LNCaP clone FGC (cell line): Measurements from ENCODE around the gene ZNF319.

Source experiments
- DNase-seq: peaks from one replicate; pipeline ENCODE4 v3.0.0-alpha.2; 2011; ENCODE audit warnings: low read depth
- H3K4me3 ChIP-seq: 2 replicates; pipeline ENCODE4 v1.5.1; 2011; ENCODE audit warnings: mild to moderate bottlenecking, low read depth, low read length, control low read depth
- TF ChIP-seq, protein P1 (sequence below): IDR thresholded peaks from 2 replicates; pipeline ENCODE4 v1.5.1; 2012; ENCODE audit warnings: mild to moderate bottlenecking; ENCODE audit not compliant: control insufficient read depth, insufficient read depth; ENCODE audit errors: extremely low read depth

Gene ZNF319

DNA sequence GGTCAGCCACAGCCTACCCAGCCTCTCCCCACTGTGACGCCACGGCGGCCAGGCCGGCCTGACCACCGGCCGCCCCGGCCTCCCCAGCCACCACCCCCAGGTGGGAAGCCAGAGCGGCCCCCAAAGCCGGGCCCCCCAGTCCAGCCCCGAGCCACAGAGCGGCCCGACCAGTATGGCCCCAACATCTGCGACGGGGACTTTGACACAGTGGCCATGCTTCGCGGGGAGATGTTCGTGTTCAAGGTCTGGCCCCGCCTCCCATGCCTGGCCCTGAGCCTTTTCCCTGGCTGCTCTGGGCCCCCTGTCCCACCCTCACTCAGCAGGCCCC is 41.1 kb upstream of the ZNF319 start:
- TF ChIP-seq, protein P1, sequence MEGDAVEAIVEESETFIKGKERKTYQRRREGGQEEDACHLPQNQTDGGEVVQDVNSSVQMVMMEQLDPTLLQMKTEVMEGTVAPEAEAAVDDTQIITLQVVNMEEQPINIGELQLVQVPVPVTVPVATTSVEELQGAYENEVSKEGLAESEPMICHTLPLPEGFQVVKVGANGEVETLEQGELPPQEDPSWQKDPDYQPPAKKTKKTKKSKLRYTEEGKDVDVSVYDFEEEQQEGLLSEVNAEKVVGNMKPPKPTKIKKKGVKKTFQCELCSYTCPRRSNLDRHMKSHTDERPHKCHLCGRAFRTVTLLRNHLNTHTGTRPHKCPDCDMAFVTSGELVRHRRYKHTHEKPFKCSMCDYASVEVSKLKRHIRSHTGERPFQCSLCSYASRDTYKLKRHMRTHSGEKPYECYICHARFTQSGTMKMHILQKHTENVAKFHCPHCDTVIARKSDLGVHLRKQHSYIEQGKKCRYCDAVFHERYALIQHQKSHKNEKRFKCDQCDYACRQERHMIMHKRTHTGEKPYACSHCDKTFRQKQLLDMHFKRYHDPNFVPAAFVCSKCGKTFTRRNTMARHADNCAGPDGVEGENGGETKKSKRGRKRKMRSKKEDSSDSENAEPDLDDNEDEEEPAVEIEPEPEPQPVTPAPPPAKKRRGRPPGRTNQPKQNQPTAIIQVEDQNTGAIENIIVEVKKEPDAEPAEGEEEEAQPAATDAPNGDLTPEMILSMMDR: no peak
- no peak for DNase-seq
- H3K4me3 ChIP-seq: no peak overlapping the region

DNA sequence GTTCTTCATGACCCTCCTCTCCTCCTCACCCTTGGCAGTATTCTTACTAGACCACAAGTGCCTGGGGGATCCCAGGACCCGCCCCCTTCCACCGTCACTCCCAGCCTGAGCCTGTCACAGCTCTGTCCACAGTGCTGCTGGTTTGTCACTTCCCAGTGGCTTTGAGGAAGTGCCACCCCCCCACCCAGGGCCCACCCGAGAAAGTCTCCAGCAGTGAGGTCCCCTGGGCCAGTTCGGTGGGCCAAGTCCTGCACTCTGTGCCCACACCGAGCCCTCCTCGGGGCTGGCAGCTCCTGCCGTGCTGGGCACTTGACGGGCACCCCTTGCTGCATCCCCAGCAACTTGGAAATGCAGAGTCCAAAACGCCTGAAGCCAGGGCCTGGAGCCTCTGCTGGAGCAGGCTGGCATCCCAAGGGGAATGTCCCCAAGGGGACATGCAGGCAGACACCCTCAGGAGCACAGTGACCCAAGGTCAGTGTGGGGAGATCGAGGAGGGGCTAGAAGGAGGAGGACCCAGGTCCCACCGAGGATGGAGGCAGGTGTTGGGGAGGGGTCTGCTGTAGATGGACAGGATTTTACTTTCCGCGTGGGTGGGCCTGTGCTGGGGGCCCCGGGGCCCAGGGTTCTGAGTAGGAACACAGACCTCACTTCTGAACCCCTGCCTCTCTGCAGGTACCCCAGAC is 40.6 kb upstream of the ZNF319 start:
- no peak for DNase-seq
- TF ChIP-seq, protein P1: no peak

DNA sequence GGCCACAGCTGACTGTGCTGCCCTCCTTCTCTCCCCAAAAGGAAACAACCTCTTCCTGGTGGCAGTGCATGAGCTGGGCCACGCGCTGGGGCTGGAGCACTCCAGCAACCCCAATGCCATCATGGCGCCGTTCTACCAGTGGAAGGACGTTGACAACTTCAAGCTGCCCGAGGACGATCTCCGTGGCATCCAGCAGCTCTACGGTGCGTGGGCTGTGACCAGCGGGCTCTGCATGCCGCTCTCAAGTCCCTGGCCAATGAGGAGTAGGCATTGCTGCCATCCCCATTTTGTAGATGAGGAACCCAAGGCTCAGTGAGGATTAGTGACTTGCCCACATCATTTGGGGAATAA is 40.0 kb upstream of the ZNF319 start:
- DNase-seq: no peak
- TF ChIP-seq, protein P1: no peak

More for the DNA sequence above, 40.6 kb upstream of the ZNF319 start:
- no peak overlapping the region for H3K4me3 ChIP-seq

DNA sequence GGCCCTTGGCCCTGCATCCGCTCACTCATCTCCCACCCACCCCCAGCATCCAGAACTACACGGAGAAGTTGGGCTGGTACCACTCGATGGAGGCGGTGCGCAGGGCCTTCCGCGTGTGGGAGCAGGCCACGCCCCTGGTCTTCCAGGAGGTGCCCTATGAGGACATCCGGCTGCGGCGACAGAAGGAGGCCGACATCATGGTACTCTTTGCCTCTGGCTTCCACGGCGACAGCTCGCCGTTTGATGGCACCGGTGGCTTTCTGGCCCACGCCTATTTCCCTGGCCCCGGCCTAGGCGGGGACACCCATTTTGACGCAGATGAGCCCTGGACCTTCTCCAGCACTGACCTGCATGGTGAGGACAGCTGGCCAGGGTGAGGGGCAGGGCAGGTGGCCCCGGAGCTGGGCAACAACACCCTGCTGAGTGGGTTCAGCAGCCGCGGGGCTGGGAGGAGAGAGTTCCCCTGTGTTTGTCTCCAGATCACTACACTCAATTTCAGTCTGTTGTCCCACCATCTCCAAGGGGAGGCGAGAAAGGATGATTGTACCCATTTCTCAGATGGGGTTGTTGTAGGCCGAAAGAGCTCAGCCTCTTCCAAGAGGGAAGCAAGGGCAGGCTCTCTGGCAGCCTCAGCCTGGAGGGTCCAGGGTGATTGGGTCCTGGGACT is 39.5 kb upstream of the ZNF319 start:
- TF ChIP-seq, protein P1: no peak
- H3K4me3 ChIP-seq: no peak overlapping the region
- DNase-seq: no peak

More for the DNA sequence above, 40.0 kb upstream of the ZNF319 start:
- no peak overlapping the region for H3K4me3 ChIP-seq

DNA sequence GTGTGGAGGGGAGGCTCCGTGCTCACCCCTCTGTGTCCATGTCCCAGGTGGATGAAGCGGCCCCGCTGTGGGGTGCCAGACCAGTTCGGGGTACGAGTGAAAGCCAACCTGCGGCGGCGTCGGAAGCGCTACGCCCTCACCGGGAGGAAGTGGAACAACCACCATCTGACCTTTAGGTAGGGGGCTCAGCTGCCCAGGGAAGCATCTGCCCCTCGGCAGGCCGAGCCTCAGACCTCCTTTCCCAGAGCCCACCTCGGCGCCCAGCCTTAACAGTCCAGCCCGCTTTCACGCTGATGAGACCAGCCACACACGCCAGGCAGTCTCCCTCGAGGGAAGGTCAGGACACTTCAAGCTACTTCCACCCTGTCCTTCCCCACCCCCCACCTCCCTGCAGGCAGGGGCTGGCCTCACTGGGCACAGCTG is 37.8 kb upstream of the ZNF319 start:
- DNase-seq: no peak
- TF ChIP-seq, protein P1: no peak
- H3K4me3 ChIP-seq: no peak overlapping the region

DNA sequence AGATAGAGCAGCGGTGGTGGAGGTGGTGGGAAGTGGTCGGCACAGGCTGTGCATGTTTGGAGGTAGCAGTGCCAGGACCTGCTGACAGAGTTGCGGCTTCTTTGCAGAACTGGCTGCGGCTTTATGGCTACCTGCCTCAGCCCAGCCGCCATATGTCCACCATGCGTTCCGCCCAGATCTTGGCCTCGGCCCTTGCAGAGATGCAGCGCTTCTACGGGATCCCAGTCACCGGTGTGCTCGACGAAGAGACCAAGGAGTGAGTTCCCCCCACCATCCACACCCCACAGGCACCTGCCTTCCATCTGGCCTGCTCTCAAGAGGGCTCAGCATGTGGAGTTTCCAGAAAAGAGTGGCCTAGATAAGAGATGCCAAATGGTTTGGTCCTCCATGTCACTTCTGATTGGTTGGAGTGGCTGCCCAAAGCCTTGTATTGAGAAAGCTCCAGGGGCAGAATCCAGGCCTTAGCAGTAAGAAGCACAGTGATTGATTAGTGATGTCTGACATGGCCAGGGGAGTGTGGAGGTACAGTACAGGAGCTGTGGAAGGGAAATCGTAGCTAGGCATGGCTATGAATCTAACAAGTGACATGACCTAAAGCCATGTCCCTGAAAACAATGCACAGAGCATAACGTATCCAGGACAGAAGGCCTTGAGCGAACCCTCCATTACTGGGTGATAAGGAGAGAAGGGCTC is 37.0 kb upstream of the ZNF319 start:
- no peak overlapping the region for H3K4me3 ChIP-seq
- no peak for DNase-seq
- TF ChIP-seq, protein P1: no peak

DNA sequence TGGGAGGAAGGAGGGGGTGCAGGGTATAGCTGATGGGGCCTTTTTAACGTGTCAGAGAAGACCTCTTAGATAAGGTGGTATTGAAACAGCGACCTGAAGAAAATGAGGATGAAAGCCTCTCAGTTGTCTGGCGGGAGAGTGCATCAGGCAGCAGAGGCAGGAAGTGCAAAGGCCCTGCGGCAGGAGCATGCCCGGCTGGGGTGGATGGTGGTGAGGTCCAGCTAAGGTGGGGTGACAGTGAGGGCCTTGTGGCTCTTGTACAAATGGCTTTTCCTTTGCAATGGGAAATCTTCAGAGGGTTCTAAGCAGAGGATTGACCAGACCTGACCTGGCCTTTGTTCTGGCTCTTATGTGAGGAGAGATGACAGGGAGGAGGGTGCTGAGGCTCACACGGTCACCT is 36.5 kb upstream of the ZNF319 start:
- no peak for DNase-seq
- TF ChIP-seq, protein P1: no peak

More for the DNA sequence above, 36.5 kb upstream of the ZNF319 start:
- H3K4me3 ChIP-seq: no peak overlapping the region
